Measurements from ENCODE around the gene KRT23.

KRT23 gene

DNA sequence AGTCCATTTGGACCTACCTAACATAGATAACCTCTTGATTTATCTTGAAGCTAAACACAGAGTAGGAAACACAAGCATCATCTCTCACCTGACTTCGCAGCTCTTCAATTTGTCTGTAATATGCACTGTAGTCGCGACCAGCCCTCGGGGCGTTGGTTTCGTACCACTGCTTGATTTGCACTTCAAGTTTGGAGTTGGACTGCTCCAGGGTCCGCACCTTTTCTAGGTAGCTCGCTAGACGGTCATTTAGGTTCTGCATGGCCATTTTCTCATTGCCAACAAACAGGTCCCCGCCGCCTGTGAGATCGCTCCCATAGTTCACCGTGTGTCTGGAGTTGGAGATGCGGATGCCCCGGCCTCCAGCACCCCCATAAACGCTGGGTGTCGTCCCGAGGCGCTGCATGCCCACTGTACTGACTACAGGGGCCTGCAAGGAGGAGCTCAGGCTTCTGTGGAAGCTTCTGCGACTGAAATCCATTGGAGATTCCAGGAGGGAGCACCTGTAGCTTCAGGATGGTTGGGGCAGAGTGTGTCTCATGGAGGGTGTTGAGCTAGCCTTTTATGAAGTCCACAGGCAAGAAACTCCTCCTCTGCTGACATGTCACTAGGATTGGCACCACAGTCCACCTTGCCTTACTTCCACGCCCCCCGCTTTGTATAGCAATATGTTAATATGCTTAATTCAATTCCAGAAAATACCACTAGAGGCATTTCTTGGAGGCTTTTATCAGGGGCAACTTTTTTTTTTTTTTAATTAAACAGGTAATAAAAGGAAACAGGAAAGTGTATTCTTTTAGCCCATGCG is 52.5 kb downstream of the KRT23 start, which contains the start of gene KRT20:
TSS of gene KRT20 (minus strand) at position 535 of the 805 bp plus-strand sequence. CDS start at position 478, 57 bp downstream.
- FAIRE-seq (no peak), DNase-seq (ENCODE audit: insufficient read length, low spot score) (no peak)
- no peak for TF ChIP-seq POLR2A (IDR thresholded peaks at IDR 0.05; ENCODE audit: low read depth, low read length)

DNA sequence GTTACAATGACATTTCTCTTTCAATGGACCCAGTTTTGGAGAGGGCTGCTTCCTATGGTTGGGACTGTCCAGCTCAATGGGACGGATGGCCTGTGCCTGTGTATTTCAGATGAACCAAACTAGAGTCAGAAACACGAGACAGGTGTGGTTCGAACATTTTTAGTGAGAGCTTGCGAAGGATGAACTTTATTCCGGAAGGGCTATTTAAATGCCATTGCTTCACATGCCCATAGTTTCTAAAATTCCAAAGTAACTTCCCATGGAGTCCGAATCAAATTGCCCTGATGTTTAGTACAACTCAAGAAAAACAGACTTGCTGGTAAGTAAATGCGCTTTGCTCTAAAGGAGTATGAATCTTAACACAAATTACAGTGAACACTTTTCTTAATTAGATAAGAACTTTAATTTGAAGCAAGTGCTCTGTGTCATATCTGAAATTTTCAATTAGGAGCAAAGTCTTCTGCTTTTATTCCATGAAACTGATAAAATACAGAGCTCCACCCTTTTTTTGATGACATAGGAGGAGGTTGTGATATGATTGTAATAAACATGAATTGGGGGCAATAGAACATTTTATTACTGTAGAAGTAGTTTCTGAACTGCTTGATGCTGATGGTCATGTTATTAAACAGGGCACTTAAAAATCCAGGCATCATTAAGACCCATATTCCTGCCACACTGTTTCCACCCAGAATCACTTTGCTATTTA is 53.7 kb downstream of the KRT23 start:
- no peak for FAIRE-seq
- no peak for DNase-seq (ENCODE audit: insufficient read length, low spot score)
- TF ChIP-seq POLR2A (IDR thresholded peaks at IDR 0.05; ENCODE audit: low read depth, low read length): no peak

- no peak for FAIRE-seq
- DNase-seq (ENCODE audit: insufficient read length, low spot score): no peak
- TF ChIP-seq POLR2A (IDR thresholded peaks at IDR 0.05; ENCODE audit: low read depth, low read length): no peak
These were observed 54.4 kb downstream of the KRT23 start for GRCh38 chr17:40883031-40883430.

DNA sequence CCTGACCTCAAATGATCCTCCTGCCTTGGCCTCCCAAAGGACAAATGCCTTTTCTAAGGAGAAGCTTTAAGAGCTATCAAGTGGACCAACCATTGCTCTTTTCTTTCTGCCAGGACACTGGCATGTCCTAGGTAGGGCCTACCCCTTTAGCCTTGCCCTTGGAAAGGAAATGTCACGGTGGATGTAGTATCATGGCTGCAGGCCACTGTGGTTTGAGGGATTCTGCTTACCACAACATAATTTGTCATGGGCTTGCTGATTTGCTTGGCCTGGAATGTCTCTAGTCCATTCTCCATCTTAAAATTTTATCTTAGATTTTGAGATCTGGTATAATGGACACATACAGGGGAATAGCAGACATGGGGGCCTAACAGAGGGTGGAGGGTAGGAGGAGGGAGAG is 58.4 kb downstream of the KRT23 start:
- FAIRE-seq (no peak), DNase-seq (ENCODE audit: insufficient read length, low spot score) (no peak)
- TF ChIP-seq POLR2A (IDR thresholded peaks at IDR 0.05; ENCODE audit: low read depth, low read length): no peak

- no peak for TF ChIP-seq POLR2A (IDR thresholded peaks at IDR 0.05; ENCODE audit: low read depth, low read length)
- no peak for DNase-seq (ENCODE audit: insufficient read length, low spot score)
- FAIRE-seq: no peak
These were observed 59.4 kb downstream of the KRT23 start for GRCh38 chr17:40878044-40878443.

DNA sequence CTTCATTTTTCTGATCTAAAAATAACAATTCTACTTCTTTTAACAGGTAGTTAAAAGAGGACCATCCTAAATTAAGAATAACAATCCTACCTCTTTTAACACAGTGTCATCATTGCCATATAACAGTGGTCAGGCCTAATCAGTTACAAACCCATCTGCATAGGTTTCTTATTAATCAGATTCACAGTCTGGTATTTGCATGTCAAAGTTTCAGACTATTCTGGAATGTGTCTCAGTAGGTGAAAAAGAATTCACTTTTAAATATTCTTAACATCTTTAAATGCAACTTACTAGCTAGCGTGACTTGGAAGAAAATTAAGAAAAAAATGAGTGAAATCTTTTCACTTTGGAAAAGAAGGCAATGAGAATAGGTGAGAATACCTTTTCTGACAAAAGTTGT is 63.6 kb downstream of the KRT23 start:
- DNase-seq (ENCODE audit: insufficient read length, low spot score): no peak
- no peak for TF ChIP-seq POLR2A (IDR thresholded peaks at IDR 0.05; ENCODE audit: low read depth, low read length)

DNA sequence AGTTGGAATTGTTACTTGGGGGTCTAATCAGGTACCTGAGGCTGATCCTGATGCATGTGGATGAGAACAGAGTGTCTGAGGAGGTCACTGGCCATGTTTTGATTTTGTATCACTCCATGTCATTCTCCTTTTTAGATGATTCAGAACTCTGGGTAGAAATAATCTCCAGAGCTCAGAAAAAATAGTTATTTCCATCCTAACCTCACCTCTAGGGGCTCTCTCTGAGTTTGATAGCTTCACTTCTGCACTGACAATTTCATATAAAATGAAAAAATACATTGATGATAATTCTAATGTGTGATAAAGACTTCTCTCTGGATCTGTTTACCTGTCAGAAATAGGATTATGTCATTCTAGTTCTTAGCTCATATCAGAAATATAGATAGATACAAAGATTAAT is 64.2 kb downstream of the KRT23 start:
- no peak for DNase-seq (ENCODE audit: insufficient read length, low spot score)
- TF ChIP-seq POLR2A (IDR thresholded peaks at IDR 0.05; ENCODE audit: low read depth, low read length): no peak
- no peak for FAIRE-seq

More for the DNA sequence above, 63.6 kb downstream of the KRT23 start:
- FAIRE-seq: no peak
